H9 (cell line): ENCODE measurements around the gene KRT6C. TPM values are rescaled to one million over a fixed set of nuclear protein-coding genes. Genes with fewer than 3 reads are reported as not detected.

Source experiments
- DNase-seq: peaks from one replicate; pipeline ENCODE4 v3.0.0-alpha.2; 2017
- H2AFZ ChIP-seq: one replicate; pipeline ENCODE4 v1.6.1; 2013; ENCODE audit warnings: mild to moderate bottlenecking, low read length, control low read depth, moderate library complexity
- H2AK5ac ChIP-seq: 2 replicates; pipeline ENCODE4 v1.6.1; 2013; ENCODE audit warnings: low read length, control low read depth, mixed read lengths; ENCODE audit not compliant: insufficient read length
- H2BK120ac ChIP-seq: one replicate; pipeline ENCODE4 v1.6.1; 2013; ENCODE audit warnings: low read depth, mild to moderate bottlenecking, low read length, control low read depth, inconsistent platforms; ENCODE audit not compliant: poor library complexity, severe bottlenecking
- H2BK12ac ChIP-seq: 2 replicates; pipeline ENCODE4 v1.6.1; 2013; ENCODE audit warnings: low read length, control low read depth, mixed read lengths, low read depth; ENCODE audit not compliant: insufficient read length
- H2BK15ac ChIP-seq: 2 replicates; pipeline ENCODE4 v1.6.1; 2013; ENCODE audit warnings: low read depth, low read length, control low read depth
- H2BK20ac ChIP-seq: one replicate; pipeline ENCODE4 v1.6.1; 2013; ENCODE audit warnings: low read depth, mild to moderate bottlenecking, low read length, control low read depth, inconsistent platforms; ENCODE audit not compliant: poor library complexity, severe bottlenecking
- H2BK5ac ChIP-seq: 2 replicates; pipeline ENCODE4 v1.6.1; 2013; ENCODE audit warnings: low read length, control low read depth, mixed read lengths; ENCODE audit not compliant: insufficient read length
- H3K14ac ChIP-seq: 2 replicates; pipeline ENCODE4 v1.6.1; 2013; ENCODE audit warnings: low read length, control low read depth; ENCODE audit not compliant: insufficient read depth
- H3K18ac ChIP-seq: 2 replicates; pipeline ENCODE4 v1.6.1; 2013; ENCODE audit warnings: low read depth, mild to moderate bottlenecking, mixed read lengths, low read length, control low read depth; ENCODE audit not compliant: insufficient read length
- H3K23ac ChIP-seq: 2 replicates; pipeline ENCODE4 v1.6.1; 2013; ENCODE audit warnings: low read length, control low read depth, mixed read lengths, low read depth; ENCODE audit not compliant: insufficient read length
- H3K23me2 ChIP-seq: 2 replicates; pipeline ENCODE4 v1.6.1; 2013; ENCODE audit warnings: low read depth, mild to moderate bottlenecking, mixed read lengths, low read length, control low read depth; ENCODE audit not compliant: insufficient read length, poor library complexity, severe bottlenecking
- H3K27ac ChIP-seq: 2 replicates; pipeline ENCODE4 v1.5.1; 2013; ENCODE audit warnings: low read length, control low read depth, mixed read lengths, low read depth; ENCODE audit not compliant: insufficient read length
- H3K27me3 ChIP-seq: 2 replicates; pipeline ENCODE4 v1.6.1; 2013; ENCODE audit warnings: low read length, control low read depth, inconsistent platforms; ENCODE audit not compliant: insufficient read depth
- H3K4ac ChIP-seq: 2 replicates; pipeline ENCODE4 v1.6.1; 2013; ENCODE audit warnings: low read depth, mild to moderate bottlenecking, control low read depth, inconsistent platforms, low read length, moderate library complexity
- H3K4me1 ChIP-seq: 2 replicates; pipeline ENCODE4 v1.6.1; 2013; ENCODE audit warnings: low read length, control low read depth, inconsistent platforms; ENCODE audit not compliant: insufficient read depth
- H3K4me2 ChIP-seq: 2 replicates; pipeline ENCODE4 v1.6.1; 2013; ENCODE audit warnings: low read length, control low read depth, mixed read lengths; ENCODE audit not compliant: insufficient read length, insufficient read depth
- H3K56ac ChIP-seq: 2 replicates; pipeline ENCODE4 v1.6.1; 2013; ENCODE audit warnings: low read depth, mild to moderate bottlenecking, mixed read lengths, low read length, control low read depth; ENCODE audit not compliant: insufficient read length
- H3K79me1 ChIP-seq: 2 replicates; pipeline ENCODE4 v1.6.1; 2013; ENCODE audit warnings: low read depth, mild to moderate bottlenecking, moderate library complexity, low read length, control low read depth, inconsistent platforms; ENCODE audit not compliant: insufficient read depth, poor library complexity, severe bottlenecking
- H3K79me2 ChIP-seq: 2 replicates; pipeline ENCODE4 v1.6.1; 2013; ENCODE audit warnings: low read length, control low read depth, inconsistent platforms; ENCODE audit not compliant: insufficient read depth
- H3K9ac ChIP-seq: 2 replicates; pipeline ENCODE4 v1.6.1; 2013; ENCODE audit warnings: low read length, control low read depth, mixed read lengths; ENCODE audit not compliant: insufficient read length; ENCODE audit errors: extremely low read depth
- H3K9me3 ChIP-seq: one replicate; pipeline ENCODE4 v1.6.1; 2013; ENCODE audit warnings: low read depth, low read length, inconsistent platforms; ENCODE audit not compliant: control insufficient read depth
- H3T11ph ChIP-seq: one replicate; pipeline ENCODE4 v1.6.1; 2013; ENCODE audit warnings: mild to moderate bottlenecking, low read length, control low read depth, inconsistent platforms
- H4K20me1 ChIP-seq: one replicate; pipeline ENCODE4 v1.6.1; 2013; ENCODE audit not compliant: control insufficient read depth, insufficient read length, insufficient read depth
- H4K5ac ChIP-seq: 2 replicates; pipeline ENCODE4 v1.6.1; 2013; ENCODE audit warnings: low read depth, mild to moderate bottlenecking, mixed read lengths, low read length, control low read depth; ENCODE audit not compliant: insufficient read length
- H4K8ac ChIP-seq: replicated peaks from 2 replicates; pipeline ENCODE4 v1.6.1; 2013; ENCODE audit warnings: low read length, control low read depth, mixed read lengths, low read depth; ENCODE audit not compliant: insufficient read length
- H4K91ac ChIP-seq: 2 replicates; pipeline ENCODE4 v1.6.1; 2013; ENCODE audit warnings: low read depth, mild to moderate bottlenecking, moderate library complexity, mixed read lengths, low read length, control low read depth; ENCODE audit not compliant: insufficient read length
- H3K27ac Mint-ChIP-seq, 3 experiments: 2 replicates in 2 of 3; 3 replicates in 1 of 3; pipeline ENCODE4 v1.8.0; 2020 to 2021; ENCODE audit warnings: mixed read lengths in 3 of 3, mild to moderate bottlenecking in 1 of 3, moderate library complexity in 1 of 3
- H3K27me3 Mint-ChIP-seq: 2 replicates; pipeline ENCODE4 v1.8.0; 2021; ENCODE audit warnings: low read depth, mild to moderate bottlenecking, moderate library complexity, mixed read lengths
- H3K36me3 Mint-ChIP-seq, 3 experiments: 2 replicates in 2 of 3; 3 replicates in 1 of 3; pipeline ENCODE4 v1.8.0; 2020 to 2021; ENCODE audit warnings: low read depth in 3 of 3, mixed read lengths in 3 of 3; ENCODE audit not compliant: insufficient read depth in 1 of 3
- H3K4me1 Mint-ChIP-seq, 2 experiments: 2 replicates each; pipeline ENCODE4 v1.8.0; 2020; ENCODE audit warnings: mixed read lengths in 2 of 2
- H3K4me3 Mint-ChIP-seq, 2 experiments: 2 replicates in 1 of 2; 3 replicates in 1 of 2; pipeline ENCODE4 v1.8.0; 2020 to 2021; ENCODE audit warnings: mild to moderate bottlenecking in 2 of 2, mixed read lengths in 2 of 2, moderate library complexity in 1 of 2
- H3K9me3 Mint-ChIP-seq, 2 experiments: 2 replicates in 1 of 2; 3 replicates in 1 of 2; pipeline ENCODE4 v1.8.0; 2020; ENCODE audit warnings: mild to moderate bottlenecking in 2 of 2, mixed read lengths in 2 of 2, moderate library complexity in 1 of 2
- CTCF ChIP-seq: fragments of 200-600 bp; sonication (generic); conservative IDR thresholded peaks from 3 replicates; pipeline ENCODE4 v1.8.0; 2021; ENCODE audit warnings: antibody characterized with exemption, mild to moderate bottlenecking
- WGBS: extraction: QIAGEN DNeasy Blood & Tissue Kit; methylation state at CpG from one replicate; pipeline ENCODE4 v1.1.7; 2013; ENCODE audit warnings: missing lambda C conversion rate, low lambda C conversion rate, mixed read lengths; ENCODE audit not compliant: insufficient read length; ENCODE audit errors: extremely low coverage; 5-methylcytosine and 5-hydroxymethylcytosine counted together
- total RNA-seq: library from RNA; stranded (reverse); gene quantifications from 2 replicates; pipeline ENCODE4 v1.2.1, GENCODE V29; 2021

Gene KRT6C
- total RNA-seq, 1 experiment from 2014 or later: not detected

- Histone ChIP-seq H3K79me2 (no peaks in the 10 kb centered on the region), H3K23ac (no peak overlapping the region), H4K91ac (no peak overlapping the region), H3K9me3 (no peaks in the 10 kb centered on the region), H2BK20ac (no peak overlapping the region), H3T11ph (no peak overlapping the region), H3K4ac (no peak overlapping the region), H3K56ac (no peak overlapping the region), H4K8ac (no peak overlapping the region), H2BK15ac (no peak overlapping the region), H2AFZ (no peak overlapping the region), H3K23me2 (no peaks in the 10 kb centered on the region), H2BK12ac (no peak overlapping the region), H3K79me1 (no peaks in the 10 kb centered on the region), H3K27ac (no peak overlapping the region), H3K4me2 (no peak overlapping the region), H3K18ac (no peak overlapping the region), H3K14ac (no peak overlapping the region), H2BK120ac (no peak overlapping the region), H3K4me1 (peaks cover 6% of the 10 kb centered on the region; the same call in 1 of the 2 replicates), H2AK5ac (no peak overlapping the region), H4K20me1 (no peaks in the 10 kb centered on the region), H2BK5ac (no peak overlapping the region), H3K27me3 (no peaks in the 10 kb centered on the region), H3K9ac (no peak overlapping the region), H4K5ac (no peak overlapping the region)
- H3K4me3 Mint-ChIP-seq: no peak overlapping the region
- peaks cover 28 to 37% of the 10 kb centered on the region in 2 experiments for H3K4me1 Mint-ChIP-seq
- no CpG with 5 or more reads among the region's 4 CpGs for WGBS
- peaks cover 14% of the 10 kb centered on the region for H3K27me3 Mint-ChIP-seq
- DNase-seq: peak; percentile 85
- H3K9me3 Mint-ChIP-seq: peaks cover 0 to 3% of the 10 kb centered on the region in 2 experiments; a peak in 1 of 5 replicates
- no peaks in the 10 kb centered on the region; a peak in 1 of 7 replicates for H3K36me3 Mint-ChIP-seq
- TF ChIP-seq CTCF: no peak
- peak overlapping the region; percentile 68 to 94 (median 78); a peak in 6 of 7 replicates for H3K27ac Mint-ChIP-seq
These were observed 23.0 kb upstream of the KRT6C start for GRCh38 chr12:52496590-52497071.
